NAMALWA (cell line): Measurements from ENCODE around the gene WDR18.
A peak's percentile ranks its signal among the peaks of the same experiment; 100 is the strongest.

Experiments used
- DNase-seq: peaks from one replicate; pipeline ENCODE4 v3.0.0-alpha.2; 2015; ENCODE audit warnings: low spot score

The WDR18 gene

DNA sequence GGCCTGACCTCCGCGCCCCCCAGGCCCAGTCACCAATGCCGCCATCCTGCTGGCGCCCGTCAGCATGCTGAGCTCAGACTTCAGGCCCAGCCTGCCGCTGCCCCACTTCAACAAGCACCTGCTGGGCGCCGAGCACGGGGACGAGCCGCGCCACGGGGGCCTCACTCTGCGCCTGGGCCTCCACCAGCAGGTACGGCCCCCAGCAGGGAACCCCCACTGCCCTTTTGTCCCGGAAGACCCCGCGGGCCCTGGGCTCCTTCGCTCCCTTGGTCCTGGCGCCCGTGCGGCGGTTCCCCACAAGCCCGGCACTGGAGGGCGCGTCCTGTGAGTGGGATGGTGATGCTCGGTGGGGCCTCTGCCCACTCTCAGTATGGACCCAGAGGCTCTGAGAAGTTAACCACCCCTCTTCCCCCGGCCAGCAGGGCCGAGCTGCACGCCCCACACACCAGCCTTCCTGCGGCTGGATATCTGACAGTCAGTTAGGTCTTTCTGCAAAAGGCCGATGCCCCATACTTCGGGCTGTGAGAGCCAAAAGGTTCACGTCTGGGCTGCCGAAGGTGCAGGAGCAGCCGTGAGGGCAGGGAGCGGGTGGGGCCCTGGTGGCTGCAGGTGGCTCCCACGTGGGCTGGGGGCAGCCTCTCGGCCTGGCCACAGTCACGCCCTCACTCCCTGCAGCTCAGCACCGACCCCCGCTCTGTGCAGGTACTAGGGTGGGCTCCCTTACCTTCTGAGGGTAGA is 8.0 kb downstream of the WDR18 start:
- no peak for DNase-seq

DNA sequence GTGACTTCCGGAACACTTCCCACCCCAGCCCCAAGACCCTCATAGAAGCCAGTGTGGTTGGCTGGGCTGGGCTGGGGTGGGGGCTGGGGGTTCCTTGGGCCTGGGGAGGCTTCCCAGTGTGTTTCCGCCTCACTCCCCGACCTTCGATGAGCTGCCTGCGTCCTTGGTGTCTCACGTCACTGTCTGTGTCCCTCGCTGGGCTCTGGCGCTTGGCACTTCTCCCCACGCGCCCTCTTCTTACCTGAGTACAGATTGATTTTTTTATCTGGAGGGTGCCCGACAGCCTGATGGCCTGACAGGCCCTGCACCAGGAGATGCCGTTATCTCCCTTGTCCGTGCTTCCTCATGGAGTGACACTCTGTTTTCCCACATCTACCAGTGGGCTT is 8.5 kb downstream of the WDR18 start:
- no peak for DNase-seq

DNA sequence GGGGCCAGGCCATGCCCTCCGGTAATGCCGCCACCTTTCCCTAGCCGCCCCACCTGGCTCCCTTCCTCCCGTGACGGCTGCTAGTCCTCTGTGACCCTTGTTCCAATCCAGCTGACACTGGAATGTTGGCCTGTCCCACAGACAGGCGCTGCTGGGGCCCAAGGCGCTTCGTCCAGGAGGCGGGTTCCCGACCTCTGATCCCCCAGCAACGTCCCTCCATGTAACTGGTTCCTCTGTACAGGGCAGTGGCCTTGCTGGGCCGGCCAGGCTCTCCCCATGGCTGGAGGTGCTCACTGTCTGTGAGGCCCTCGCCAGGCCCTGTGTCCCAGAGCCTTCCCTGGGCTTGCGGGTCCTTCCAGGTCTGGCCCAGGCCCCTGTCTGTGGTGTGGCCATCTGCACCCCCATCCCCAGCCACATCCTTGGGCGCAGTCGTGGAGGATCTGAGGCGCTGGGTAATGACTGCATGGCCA is 9.3 kb downstream of the WDR18 start:
- no peak for DNase-seq

- DNase-seq: no peak
These were observed 9.8 kb downstream of the WDR18 start for GRCh38 chr19:993831-994393.

GRCh38 chr19:994516-994915 is 10.4 kb downstream of the WDR18 start:
- no peak for DNase-seq

GRCh38 chr19:995051-995827 is 11.1 kb downstream of the WDR18 start:
- no peak for DNase-seq

DNA sequence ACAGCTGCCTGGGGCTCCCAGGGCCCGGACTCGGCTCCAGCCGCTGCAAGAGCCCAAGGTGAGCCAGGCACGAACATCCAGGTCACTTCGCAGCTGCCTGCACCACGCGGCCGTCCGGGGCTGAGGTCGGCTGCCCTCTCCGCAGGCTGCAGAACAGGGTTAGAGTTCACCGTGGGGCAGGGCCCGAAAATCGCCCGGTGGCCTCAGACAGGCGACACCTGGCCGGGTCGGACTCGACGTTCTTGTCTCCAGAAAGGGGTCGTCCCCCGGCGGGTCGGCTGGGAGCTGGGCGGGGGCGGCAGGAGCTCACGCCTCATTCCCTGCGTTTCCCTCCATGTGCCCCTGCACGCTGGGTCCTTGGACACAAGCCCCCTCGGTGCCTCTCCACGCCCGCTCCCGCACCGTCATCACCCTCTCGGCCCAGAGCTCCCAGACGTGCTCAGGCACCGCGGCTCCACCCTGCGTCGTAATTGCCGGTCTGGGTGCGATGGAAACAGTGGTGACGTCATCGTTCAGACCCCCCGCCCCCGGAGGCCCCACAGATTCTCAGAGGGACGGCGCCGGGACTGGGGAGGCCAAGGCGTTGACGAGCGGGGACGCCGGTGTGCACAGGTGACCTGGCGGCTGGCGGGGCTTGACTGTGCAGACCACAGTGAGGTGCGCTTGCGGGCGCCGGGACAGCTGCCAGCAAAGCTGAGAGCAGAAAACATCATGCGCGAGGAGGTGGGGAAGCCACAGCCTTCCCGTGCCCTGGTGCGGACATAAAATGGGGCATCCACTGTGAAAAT is 12.1 kb downstream of the WDR18 start:
- no peak for DNase-seq

DNA sequence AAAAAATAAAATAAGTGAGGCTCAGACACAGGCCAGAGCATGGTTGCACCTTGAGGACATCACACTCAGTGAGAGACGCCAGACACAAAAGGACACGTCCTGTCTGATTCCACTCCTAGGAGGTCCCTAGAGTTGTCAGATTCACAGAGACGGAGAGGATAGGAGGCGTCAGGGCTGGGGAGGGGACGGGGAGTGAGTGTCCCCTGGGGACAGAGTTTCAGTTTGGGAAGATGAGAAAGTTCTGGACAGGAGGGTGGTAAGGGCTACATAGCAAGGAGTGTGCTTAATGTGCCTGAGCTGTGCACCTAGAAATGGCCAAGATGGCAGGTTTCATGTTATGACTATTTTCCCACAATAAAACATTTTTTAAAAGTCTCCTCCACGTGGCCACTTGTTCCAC is 13.9 kb downstream of the WDR18 start:
- DNase-seq: no peak

DNA sequence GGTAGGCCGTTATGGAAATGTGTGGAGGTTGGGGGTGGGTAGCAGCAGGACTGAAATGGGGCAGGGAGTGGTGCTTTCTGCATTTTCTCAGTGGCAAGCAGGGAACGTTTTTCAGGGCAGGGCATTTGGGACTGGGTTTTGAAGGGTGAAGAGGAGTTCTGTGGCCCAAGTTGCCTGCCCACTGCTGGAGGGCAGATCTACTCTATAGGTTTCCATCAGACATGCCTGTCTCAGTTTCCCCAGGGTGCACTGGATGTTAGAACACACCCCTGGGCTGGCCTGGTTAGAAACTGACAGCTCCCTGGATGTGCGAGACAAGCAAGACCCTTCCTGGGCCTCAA is 15.2 kb downstream of the WDR18 start:
- DNase-seq: no peak

GRCh38 chr19:1000095-1000494 is 15.9 kb downstream of the WDR18 start, which contains the start of gene GRIN3B:
GRIN3B (plus strand) TSS chr19:1000419; CDS start chr19:1000438, 19 bp downstream.
- DNase-seq: no peak

GRCh38 chr19:1000591-1001537 is 16.7 kb downstream of the WDR18 start:
- no peak for DNase-seq

GRCh38 chr19:1001538-1002166 is 17.5 kb downstream of the WDR18 start:
- DNase-seq: peak; percentile 68

- no peak for DNase-seq
These were observed 18.5 kb downstream of the WDR18 start for GRCh38 chr19:1002600-1002999.

GRCh38 chr19:1003283-1003682 is 19.1 kb downstream of the WDR18 start:
- no peak for DNase-seq

DNA sequence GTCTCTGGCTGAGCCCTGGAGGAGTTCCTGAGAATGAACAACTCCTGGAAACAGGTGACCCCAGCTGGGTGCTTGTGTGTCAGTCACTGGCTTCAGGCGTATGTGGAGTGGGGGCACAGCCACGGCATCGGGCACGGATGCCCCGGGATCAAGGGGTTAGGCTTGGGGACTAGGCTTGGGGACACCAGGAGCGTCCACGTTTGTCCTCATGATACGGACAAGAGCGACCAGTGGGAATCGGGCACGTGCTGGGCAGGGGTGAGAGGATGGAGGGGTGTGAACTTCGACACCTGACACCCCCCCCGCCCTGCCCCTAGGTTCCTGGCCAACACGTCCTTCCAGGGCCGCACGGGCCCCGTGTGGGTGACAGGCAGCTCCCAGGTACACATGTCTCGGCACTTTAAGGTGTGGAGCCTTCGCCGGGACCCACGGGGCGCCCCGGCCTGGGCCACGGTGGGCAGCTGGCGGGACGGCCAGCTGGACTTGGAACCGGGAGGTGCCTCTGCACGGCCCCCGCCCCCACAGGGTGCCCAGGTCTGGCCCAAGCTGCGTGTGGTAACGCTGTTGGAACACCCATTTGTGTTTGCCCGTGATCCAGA is 20.2 kb downstream of the WDR18 start:
- no peak for DNase-seq

GRCh38 chr19:1004803-1005664 is 20.9 kb downstream of the WDR18 start:
- DNase-seq: no peak

DNA sequence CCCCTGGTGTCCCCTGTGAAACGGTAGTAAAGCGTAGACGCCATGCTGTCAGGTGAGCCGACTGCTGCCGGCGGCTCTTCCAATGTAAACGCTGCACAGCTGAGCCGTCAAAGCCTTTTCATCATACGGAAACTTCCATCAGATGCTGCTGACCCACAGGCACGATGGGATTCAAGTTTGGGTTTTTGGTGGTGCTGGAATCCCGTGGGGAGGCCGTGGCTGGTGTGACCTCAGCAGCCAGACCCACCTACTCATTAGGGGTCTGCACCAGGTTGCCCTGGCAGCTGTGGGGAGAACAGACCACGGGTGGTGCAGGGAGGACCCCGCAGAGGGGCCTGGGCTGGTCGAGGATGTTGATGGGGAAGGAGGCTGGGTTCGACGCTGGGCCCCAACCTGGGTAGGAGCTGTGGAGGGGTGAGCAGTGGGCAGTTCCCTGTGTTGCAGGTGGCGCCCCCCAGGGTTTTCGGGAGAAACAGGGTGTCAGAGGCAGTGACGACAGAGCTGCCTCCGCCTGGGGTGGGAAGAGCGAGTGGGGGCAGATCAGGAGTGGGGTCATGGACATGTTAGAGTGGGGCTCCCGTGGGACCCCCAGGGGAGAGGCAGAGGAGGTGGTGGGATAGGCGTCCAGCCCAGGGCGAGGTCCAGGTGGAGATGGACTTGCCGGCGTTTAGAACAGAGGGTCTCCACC is 22.7 kb downstream of the WDR18 start:
- DNase-seq: no peak

GRCh38 chr19:1007399-1008251 is 23.5 kb downstream of the WDR18 start:
- no peak for DNase-seq
